NCI-H1048 (cell line): ENCODE data around the gene RSL24D1.

Experiments used
- DNase-seq: peaks from one replicate; lab custom pipeline; 2025; lab: John Stamatoyannopoulos, UW

RSL24D1 gene

GRCh38 chr15:55196458-55197361, at the start of gene RSL24D1:
Gene RSL24D1, minus strand, starts transcription at chr15:55196941. Its CDS starts 51 bp downstream, at chr15:55196890.
- peak; percentile 96 for DNase-seq

- no peak for DNase-seq
These were observed 48.3 kb upstream of the RSL24D1 start for GRCh38 chr15:55245059-55245458.

GRCh38 chr15:55241891-55242290, 45.1 kb upstream of the RSL24D1 start:
- no peak for DNase-seq

GRCh38 chr15:55241186-55241585, 44.4 kb upstream of the RSL24D1 start:
- DNase-seq: no peak

GRCh38 chr15:55240125-55240760, 43.5 kb upstream of the RSL24D1 start:
- no peak for DNase-seq

- no peak for DNase-seq
These were observed 42.8 kb upstream of the RSL24D1 start for GRCh38 chr15:55239440-55240124.

- DNase-seq: no peak
These were observed 42.1 kb upstream of the RSL24D1 start for GRCh38 chr15:55238877-55239276.

- DNase-seq: no peak
These were observed 40.7 kb upstream of the RSL24D1 start for GRCh38 chr15:55237219-55238130.

- DNase-seq: no peak
These were observed 38.9 kb upstream of the RSL24D1 start for GRCh38 chr15:55235546-55236036.

- DNase-seq: no peak
These were observed 38.0 kb upstream of the RSL24D1 start for GRCh38 chr15:55234800-55235104.

- DNase-seq: no peak
These were observed 37.5 kb upstream of the RSL24D1 start for GRCh38 chr15:55234104-55234799.

- DNase-seq: no peak
These were observed 34.7 kb upstream of the RSL24D1 start for GRCh38 chr15:55231455-55231854.

GRCh38 chr15:55230953-55231352, 34.2 kb upstream of the RSL24D1 start:
- no peak for DNase-seq

GRCh38 chr15:55230051-55230670, 33.4 kb upstream of the RSL24D1 start:
- no peak for DNase-seq

GRCh38 chr15:55226127-55226526, 29.4 kb upstream of the RSL24D1 start:
- no peak for DNase-seq

GRCh38 chr15:55224892-55225291, 28.2 kb upstream of the RSL24D1 start:
- DNase-seq: no peak

GRCh38 chr15:55222588-55222987, 25.8 kb upstream of the RSL24D1 start:
- DNase-seq: no peak

- DNase-seq: no peak
These were observed 24.6 kb upstream of the RSL24D1 start for GRCh38 chr15:55221090-55222011.

GRCh38 chr15:55220606-55221005, 23.9 kb upstream of the RSL24D1 start:
- no peak for DNase-seq
